ENCODE measurements around the gene MAPK14.

Gene MAPK14

GRCh38 chr6:36064770-36065396 is 37.3 kb downstream of the MAPK14 start:
- TF ChIP-seq REST (IDR thresholded peaks at IDR 0.05; ENCODE audit: insufficient replicate concordance, low read depth) (no peak), SPI1 (IDR thresholded peaks at IDR 0.05; ENCODE audit: borderline replicate concordance, low read depth) (no peak), POLR2AphosphoS5 (IDR thresholded peaks at IDR 0.05; ENCODE audit: low read depth) (no peak), GABPA (IDR thresholded peaks at IDR 0.05; ENCODE audit: low read depth) (no peak)
- TF ChIP-seq, protein P1, sequence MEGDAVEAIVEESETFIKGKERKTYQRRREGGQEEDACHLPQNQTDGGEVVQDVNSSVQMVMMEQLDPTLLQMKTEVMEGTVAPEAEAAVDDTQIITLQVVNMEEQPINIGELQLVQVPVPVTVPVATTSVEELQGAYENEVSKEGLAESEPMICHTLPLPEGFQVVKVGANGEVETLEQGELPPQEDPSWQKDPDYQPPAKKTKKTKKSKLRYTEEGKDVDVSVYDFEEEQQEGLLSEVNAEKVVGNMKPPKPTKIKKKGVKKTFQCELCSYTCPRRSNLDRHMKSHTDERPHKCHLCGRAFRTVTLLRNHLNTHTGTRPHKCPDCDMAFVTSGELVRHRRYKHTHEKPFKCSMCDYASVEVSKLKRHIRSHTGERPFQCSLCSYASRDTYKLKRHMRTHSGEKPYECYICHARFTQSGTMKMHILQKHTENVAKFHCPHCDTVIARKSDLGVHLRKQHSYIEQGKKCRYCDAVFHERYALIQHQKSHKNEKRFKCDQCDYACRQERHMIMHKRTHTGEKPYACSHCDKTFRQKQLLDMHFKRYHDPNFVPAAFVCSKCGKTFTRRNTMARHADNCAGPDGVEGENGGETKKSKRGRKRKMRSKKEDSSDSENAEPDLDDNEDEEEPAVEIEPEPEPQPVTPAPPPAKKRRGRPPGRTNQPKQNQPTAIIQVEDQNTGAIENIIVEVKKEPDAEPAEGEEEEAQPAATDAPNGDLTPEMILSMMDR (IDR thresholded peaks at IDR 0.05; ENCODE audit: insufficient read depth, low read length): no peak
- Histone ChIP-seq H3K27ac (replicated peaks) (no peak overlapping the region), H3K27me3 (ENCODE audit: insufficient read depth, poor library complexity, severe bottlenecking) (no peaks in the 10 kb centered on the region), H3K4me3 (replicated peaks; ENCODE audit: insufficient read depth, low read length) (no peak overlapping the region)
- DNase-seq (ENCODE audit: low read depth in 1 of 2, low spot score in 1 of 2): no peak

GRCh38 chr6:36065916-36066315 is 38.3 kb downstream of the MAPK14 start:
- no peak for TF ChIP-seq REST (IDR thresholded peaks at IDR 0.05; ENCODE audit: insufficient replicate concordance, low read depth)
- Histone ChIP-seq H3K4me3 (replicated peaks; ENCODE audit: insufficient read depth, low read length) (no peak overlapping the region), H3K27me3 (ENCODE audit: insufficient read depth, poor library complexity, severe bottlenecking) (no peaks in the 10 kb centered on the region), H3K27ac (replicated peaks) (no peak overlapping the region)
- DNase-seq (ENCODE audit: low read depth in 1 of 2, low spot score in 1 of 2): no peak

DNA sequence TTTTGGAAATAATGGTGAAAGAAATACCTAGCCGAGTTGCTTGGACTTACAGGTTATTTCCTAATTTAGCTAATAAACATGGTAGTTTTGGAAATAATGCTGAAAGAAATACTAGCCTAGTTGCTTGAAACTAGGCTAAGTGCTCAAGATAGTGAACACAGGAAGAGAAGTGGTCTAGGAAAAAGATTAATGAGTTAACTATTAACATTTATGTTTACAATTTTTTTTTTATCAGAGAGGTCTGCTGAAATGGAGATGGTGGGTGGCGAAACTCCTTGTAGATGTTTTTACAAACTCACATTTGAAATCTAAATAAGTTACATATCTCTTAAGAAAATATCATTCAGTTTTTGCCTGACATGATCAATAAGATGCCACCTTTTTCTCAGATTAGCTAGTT is 39.2 kb downstream of the MAPK14 start:
- Histone ChIP-seq H3K27me3 (ENCODE audit: insufficient read depth, poor library complexity, severe bottlenecking) (no peaks in the 10 kb centered on the region), H3K4me3 (replicated peaks; ENCODE audit: insufficient read depth, low read length) (no peak overlapping the region), H3K27ac (replicated peaks) (no peak overlapping the region)
- no peak for DNase-seq (ENCODE audit: low read depth in 1 of 2, low spot score in 1 of 2)
- no peak for TF ChIP-seq GABPA (IDR thresholded peaks at IDR 0.05; ENCODE audit: low read depth)
- no peak for TF ChIP-seq REST (IDR thresholded peaks at IDR 0.05; ENCODE audit: insufficient replicate concordance, low read depth)
- no peak for TF ChIP-seq POLR2AphosphoS5 (IDR thresholded peaks at IDR 0.05; ENCODE audit: low read depth)
- TF ChIP-seq, protein P1 (IDR thresholded peaks at IDR 0.05; ENCODE audit: insufficient read depth, low read length): no peak
- no peak for TF ChIP-seq SPI1 (IDR thresholded peaks at IDR 0.05; ENCODE audit: borderline replicate concordance, low read depth)
